ENCODE results near the gene DNAJA3.
A peak's percentile ranks its signal among the peaks of the same experiment; 100 is the strongest.

DNAJA3 gene

DNA sequence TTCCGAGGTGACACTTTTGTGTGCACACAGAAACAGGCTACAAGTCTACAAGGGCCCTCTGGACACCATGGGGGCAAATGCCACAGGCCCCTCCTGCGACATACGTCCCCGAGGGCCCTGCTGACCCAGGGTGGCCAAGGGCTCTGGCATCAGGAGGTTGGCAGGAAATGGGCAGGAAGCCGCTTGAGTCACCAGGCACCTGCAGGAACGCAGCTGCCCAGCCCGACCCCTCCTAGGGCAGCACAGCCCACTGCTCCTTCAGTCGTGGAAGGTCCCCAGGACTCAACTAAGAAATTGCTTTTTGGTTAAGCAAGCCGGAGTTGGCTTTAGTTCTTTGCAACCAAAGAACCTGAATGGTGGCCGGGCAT lies 17.4 kb upstream of the DNAJA3 start:
- no peak for DNase-seq

DNA sequence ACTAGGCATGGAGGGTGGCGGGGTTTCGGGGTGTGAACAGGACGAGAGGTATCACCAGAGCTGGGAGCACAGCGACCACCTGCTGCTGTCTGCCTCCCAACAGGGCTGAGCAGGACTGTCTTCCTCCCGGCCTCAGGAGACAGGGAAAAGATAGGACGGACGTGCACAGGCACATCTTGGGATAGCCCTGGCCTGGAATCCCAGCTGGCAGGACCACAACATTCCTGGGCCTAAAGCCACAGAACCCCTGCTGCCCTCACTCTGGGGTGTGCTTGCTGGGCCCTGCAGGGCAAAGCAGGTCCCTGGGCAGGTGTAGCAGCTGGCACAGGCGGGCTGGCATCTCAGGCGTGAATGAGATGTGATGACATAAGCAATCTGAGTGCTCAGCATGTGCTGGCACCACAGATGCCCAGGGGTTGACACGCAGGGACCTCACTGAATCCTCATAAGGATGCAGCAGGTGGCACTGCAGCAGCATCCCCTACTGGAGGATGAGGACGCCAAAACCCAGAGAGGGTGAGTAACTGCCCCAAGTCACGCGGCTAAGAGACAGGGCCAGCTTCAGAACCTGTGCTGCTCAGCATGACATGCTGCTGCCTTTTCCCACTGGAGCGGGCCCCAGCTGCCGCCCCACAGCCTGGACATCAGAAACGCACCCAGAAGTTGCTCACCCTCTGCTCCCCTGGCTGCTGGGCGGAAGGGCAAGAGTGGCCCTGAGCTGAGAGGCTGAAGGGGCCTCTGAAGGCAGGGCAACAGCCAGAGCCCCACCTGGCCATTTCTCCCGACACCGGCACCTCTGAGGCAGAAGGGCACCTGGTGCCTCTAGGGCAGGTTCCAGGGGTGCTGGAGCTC lies 16.4 kb upstream of the DNAJA3 start:
- no peak for DNase-seq

DNA sequence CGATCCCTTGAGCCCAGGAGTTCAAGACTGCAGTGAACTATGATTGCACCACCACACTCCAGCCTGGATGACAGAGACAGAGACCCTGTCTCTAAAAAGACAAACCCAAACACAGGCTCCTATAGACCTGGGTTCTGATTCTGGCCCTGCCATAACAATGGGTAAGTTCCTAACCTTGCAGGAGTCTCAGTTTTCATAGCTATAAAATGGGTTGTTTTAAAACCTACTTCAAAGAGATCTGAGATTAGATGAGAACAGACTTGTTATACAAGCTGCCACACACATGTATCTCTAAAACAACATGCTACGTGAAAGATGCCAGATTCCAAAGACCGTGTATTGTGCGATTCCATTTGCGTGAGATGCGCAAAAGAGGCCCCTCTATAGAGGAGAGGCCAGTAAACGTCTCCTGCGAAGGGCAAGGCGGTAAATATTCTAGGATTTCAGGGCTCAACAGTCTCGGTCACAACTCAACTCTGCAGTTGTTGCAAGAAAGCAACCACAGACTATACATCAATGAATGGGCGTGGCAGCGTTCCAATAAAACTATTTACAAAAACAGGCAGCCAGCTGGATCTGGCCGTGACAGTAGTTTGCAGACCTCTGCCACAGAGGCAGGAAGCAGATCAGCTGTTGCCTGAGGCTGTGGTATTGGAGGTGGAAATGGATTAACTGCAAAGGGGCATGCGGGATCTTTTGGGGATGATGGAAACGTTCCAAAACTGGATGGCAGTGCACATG lies 15.2 kb upstream of the DNAJA3 start:
- DNase-seq: no peak

DNA sequence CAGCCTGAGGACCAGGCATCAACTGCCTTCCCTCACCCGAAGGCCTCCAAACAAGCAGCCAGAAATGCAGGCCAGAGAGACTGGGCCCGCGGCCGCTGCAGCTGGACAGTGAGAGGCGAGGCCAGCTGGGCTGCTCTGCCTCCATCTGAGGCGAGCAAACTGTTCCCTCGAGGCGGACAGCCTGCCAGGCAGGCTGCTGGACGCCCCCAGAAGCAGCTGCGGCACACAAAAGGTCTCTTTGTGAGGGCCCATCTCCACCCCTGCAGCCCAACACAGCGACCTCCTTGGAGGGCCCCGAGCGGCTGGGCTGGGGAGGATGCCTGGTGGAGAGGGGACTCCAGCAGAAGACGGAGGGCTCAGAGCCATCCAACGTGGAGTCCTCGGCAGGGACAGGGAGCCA lies 14.0 kb upstream of the DNAJA3 start:
- DNase-seq: no peak

DNA sequence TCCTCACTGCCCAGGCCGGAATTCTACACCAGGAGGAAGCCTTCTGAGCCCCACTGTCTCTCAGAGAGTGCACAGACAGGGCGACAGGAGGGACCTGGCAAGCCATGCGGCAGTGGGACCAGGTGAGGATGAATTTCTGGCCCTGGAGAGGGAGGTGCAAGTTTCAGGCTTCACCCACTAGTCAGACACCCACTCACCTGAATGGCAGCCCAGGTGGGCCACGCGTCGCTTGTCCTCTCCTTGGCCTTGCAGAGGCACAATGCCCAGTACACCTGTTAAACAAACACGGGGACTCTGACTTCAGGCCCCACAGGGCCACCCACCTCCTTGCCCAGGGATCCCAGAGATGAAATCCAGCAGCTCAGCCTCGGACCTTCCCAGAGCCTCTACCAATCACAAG lies 13.5 kb upstream of the DNAJA3 start:
- no peak for DNase-seq

DNA sequence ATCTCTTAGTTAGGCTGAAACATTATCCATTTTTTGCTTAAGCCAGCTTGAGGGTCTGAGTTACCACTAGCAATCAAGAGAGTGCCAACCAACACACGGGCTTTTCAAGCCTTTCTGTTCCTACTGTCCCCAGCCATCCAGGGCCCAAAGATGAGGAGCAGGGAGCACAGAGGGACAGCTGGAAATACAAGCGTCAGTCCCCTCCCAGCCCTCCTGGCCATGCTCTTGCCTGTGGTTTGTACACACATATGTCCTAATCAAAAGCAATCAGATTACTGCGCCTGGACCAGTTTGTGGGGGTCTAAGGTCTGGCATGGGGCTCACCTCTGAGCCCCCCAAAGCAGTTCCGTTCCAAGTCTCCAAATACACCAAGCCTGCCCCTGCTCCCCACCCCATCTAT lies 12.8 kb upstream of the DNAJA3 start:
- no peak for DNase-seq

DNA sequence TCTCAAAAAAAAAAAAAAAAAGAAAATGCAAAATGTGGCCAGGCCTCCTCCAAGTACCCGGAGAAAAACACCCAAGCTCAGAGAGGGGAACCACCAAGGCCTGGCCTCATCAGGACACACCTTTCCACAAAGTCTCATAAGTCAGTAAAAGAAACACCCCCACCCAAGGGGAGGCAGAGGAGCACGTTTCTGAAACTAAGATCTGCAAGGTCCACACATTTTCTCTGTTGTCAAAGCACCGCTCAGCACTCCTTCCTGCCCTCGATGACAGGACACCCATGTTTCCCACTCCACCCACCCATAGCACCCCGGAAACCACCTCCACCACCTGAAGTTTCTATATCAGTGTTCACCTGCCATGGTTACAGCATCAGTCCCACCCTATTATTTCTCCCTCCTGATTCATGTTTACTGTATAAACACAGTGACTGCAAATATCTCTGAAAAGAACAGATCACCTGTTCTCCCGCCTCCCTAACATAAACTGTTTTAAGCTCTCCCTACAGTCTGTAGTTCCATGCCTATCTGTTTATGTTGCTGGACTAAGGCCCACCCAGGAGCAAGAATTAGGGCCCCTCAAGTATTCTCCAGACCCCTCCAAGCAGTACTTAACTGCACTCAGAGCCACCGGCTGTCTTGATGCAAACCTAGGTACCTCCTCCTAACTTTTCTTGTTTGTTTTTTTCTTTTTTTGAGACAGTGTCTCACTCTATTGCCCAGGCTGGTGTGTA lies 11.3 kb upstream of the DNAJA3 start:
- DNase-seq: peak; percentile 93

DNA sequence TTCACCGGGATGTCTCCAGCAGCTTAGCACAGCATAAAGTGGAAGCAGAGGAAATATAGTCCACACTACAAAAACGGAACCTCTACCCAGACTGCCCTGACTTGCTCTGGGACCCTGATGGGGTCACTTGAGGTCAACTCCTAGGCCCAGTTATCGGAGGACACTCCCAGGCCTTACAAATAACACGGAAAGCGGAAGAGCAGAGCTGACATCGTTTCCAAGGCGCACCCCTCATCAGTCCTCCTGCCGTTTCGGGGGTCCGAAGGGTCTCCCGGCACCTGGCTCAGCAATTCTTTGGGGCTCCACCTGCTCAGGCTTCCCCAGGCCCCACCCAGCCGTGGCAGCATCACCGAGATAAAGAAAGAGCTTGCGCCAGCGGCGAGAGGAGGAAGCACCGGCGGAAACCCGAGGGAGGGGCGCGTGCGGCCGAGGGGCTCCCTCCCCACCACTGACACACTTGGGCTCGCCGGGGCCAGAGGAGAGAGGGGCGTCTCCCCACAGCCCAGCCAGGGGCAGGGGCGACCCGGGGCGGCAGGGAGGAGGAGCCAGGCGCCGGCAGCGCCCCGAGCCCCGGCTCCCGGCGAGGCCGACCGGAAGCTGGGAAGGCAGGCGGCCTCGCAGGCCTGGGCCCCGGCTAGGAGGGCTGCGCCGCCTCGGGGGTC lies 10.0 kb upstream of the DNAJA3 start:
- peak; percentile 86 for DNase-seq

DNA sequence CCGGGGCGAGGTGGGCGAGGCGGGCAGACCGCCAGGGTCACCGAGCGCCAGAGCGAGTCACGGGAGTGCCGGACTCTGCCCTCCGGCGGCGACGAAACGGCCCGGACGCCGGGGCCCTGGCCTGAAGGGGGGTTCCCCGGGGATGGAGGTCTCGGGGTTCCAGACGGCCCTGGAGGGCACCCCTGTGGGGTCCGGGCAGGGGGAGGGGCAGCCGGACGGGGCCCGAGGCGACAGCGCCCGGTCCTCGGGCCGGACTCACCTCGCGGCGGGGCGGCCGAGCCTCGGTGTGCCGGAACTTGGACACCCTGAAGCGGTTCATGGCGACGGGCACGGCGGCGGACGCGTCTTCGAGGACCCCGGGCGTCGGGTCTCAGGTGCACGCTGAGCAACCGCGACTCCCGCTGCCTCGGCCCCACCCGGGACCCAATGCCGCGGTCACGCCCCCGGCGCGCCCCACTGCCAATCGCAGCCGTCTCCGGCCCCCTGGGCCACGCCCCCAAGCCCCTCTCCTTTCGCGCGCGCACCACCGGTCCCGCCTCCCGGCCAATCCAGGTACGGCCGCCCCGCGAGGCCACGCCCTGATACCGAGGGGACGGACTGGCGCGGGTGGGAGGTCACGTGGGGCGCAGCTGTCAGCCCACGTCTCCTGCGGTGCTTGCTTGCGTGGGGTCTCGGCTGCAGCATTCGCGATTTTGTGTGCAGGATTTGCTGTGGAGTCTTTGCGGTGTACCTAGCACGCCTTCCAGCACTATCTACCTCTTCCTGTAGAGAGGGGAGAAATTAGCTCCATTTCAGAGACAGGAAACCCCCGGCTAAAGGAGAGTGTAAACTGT lies 9.3 kb upstream of the DNAJA3 start, which contains the start of gene CORO7:
CORO7 (minus strand) TSS at position 397 of the 833 bp plus-strand sequence; CDS start at position 319, 78 bp downstream.
- peak; percentile 99 for DNase-seq

DNA sequence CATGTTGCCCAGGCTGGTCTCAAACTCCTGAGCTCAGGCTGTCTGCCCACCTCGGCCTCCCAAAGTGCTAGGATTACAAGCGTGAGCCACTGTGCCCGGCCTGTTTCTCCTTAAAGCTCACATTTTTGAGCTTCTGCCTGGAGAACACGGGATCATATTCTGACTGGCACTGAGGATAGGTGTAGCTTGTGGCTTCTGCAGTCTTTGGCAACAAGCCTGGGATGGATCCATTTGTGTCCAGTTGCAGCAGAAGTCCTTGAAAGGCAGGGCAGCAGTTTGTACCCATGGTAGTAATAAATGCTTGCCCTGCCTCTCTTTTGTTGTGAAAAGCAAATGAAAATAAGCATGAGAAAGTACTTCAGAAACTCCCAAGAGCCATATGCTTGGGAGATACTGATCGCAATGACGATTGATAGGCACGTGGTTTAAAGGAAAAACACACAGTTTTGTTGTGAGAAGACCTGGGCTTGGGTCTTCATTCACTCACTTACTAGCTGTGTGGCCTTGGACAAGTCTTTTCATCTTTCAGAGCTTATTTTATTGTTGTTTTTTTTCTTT lies 6.2 kb upstream of the DNAJA3 start:
- DNase-seq: no peak

DNA sequence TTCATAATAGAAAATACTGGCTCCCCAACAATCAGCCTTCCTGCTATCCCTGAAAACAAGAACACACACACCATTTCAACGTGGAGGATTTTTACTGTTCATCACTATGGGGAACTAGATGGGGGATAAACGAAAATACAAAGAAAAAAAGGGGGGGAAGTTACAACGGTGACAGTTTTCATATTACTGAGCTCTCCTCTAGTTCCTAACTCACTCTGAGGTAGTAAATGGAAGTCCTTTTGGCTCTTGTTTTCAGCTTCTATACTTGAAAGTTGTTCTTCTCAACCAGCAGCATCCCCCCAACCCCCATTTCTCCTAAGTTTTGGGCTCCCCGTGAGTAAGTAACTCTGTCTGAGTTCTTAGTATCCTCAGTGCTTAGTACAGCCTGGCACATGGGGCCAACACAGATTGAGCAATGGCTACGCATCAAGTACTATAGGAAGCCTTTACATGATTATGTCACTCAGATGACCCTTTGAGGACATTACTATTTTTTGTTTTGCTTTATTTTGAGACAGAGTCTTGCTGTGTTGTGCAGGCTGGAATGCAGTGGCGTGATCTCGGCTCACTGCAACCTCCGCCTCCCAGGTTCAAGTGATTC lies 5.1 kb upstream of the DNAJA3 start:
- no peak for DNase-seq

DNA sequence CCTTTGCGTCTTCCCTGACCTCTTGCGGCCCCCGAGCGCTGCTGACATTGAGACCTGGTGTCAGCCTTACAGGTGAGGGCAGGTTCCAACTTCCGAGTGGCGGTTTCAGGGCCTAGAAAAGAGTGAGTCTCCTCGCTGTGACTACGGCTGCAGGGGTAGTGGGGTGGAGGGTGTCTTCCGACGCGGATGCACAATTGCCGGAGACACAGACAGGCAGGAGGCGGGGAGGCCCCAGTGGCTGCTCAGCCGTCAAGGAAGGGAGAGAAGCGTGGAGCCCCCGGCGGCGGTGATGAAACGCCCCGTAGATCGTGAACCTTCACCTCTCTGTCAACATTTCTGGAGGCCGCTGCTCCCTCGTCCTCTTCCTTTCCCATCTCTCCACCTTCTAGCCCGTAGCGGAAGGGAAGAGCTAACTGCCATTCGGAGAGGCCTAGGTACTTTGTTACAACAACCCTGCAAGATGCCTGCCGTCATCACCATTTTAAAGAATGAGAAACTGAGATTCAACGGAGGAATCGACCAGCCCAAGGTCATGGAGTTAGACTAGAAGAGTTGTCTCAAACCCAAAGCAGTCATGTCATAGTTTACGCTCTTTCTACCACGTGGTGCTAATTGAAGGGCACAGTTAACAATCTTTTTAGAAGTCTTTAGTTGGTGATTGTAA lies 485 bp downstream of the DNAJA3 start:
- no peak for DNase-seq

DNA sequence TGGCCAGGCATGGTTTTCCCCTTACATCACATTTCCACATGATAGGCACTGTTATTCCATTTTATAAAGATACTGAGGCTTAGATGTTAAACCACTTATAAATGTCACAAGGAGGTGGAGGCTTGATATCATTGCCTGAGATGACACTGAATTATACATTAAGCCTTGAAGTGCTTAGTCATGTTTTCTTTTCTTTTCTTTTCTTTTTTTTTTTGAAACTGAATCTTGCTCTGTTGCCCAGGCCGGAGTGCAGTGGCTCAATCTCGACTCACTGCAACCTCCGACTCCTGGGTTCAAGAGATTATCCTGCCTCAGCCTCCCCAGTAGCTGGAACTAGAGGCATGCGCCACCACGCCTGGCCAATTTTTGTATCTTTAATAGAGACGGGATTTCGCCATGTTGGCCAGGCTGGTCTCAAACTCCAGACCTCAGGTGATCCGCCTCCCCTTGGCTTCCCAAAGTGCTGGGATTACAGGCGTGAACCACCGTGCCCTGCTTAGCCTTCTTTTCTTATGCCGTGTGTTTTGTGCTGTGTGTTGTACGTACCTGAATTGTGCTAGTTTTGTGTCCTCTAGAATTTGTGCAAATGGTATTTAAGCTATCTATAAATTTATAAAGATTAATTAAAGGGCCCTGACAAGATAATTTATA lies 1.2 kb downstream of the DNAJA3 start:
- no peak for DNase-seq

DNA sequence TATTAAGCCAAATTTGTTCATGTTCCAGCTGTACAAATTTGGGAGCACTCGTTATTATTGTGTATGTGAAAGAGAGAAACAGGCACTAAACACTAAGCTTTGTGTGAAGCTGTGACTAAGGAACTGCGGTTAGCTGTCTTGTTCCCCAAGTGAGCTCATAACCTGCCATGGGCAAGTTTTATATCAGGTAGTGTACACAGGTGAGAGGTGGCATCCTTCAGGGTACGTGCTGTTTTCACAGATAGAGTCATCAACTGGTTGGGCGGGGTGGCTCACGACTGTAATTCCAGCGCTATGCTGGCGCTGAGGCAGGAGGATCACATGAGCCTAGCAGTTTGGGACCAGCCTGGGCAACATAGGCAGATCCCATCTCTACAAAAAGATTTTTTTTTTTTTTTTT lies 2.8 kb downstream of the DNAJA3 start:
- DNase-seq: no peak

DNA sequence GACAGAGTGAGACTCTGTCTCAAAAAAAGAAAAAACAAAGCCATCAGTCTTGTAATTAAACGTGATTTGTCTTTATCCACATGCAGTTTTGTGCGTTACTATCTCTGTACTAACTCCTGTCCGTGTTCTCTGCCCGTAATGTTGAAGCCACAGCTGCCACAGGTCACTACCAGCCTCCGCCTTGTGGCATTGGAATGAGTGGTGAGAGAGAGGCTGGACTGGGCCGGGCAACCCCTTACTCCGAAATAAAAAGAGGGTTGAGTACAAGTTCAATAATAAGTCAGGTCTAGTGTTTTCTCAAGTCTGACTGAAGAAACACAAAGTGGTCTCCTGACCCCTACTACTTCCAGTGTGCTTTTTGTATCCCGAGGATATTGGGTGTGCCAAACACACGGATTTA lies 5.4 kb downstream of the DNAJA3 start:
- no peak for DNase-seq

DNA sequence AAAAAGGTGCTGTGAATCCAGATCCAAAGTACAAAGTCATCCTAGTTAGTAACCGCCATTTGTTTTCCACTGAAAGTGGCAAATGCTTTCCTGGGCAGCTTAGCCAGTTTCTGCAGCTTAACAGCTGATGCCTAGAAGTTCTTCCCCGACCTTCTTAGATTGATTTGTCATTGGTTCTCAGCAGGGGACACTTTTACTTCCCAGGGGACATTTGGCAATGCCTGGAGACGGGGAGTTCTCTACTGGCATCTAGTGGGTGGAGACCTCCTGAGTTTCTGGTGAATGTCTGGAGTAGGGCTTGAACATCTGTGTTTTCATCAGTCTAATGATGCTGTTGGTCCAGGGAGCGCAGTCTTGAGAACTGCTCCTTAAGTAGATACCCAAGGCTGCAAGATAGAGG lies 7.6 kb downstream of the DNAJA3 start:
- DNase-seq: no peak

DNA sequence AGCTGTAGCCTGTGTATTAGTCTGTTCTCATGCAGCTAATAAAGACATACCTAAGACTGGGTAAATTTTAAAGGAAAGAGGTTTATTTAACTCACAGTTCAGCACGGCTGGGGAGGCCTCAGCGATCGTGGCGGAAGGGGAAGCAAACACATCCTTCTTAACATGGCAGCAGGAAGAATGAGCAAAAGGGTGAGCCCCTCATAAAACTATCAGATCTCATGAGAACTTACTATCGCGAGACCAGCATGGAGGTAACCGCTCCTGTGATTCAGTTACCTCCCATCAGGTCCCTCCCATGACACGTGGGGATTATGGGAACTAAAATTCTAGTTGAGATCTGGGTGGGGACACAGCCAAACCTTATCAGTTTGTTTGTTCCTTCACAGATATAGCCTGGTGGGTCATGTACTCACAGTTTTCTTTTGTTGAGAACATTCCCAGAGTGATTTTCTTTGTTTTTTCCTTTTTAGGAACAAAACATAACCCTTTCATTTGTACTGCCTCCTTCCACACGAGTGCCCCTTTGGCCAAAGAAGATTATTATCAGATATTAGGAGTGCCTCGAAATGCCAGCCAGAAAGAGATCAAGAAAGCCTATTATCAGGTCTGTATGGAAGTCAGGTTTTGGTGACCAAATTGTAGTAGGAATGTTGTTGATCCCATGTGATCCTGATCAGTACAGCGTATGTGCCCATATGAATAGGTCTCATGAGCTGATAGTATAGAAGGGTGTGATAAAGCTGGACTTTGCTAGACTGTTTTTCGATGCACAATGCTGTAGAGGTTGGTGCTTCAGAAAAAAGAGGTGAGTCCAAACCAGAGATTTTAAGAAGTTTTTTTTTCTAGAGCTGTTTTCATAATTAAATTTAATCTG lies 8.5 kb downstream of the DNAJA3 start:
- DNase-seq: no peak

DNA sequence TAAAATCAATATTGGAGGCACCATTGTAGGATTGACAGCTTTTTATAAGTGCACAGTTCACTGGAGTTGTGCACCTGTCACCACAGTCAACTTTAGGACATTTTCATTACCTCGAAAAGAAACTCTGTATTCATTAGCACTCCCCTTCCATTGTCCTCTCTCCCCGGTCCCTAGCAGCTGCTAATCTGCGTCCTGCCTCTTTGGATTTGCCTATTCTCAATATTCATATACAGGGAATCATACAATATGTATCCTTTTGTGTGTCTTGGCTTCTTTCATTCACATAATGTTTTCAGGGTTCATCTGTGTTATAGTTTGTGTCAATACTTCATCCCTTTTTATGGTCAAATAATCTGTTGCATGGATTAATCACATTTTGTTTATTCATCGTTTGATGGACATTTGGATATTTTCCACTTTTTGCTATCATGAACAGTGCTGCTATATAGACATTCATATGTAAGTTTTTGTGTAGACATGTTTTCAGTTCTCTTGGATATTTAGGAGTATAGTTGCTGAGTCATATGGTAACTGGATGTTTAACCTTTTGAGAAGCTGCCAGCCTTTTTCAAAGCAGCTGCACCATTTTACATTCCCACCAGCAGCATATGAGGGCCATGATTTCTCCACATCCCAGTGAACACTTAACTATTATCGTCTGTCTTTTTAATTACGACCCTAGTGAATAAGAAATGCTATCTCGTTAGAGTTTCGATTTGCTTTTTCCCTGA lies 9.8 kb downstream of the DNAJA3 start:
- no peak for DNase-seq

DNA sequence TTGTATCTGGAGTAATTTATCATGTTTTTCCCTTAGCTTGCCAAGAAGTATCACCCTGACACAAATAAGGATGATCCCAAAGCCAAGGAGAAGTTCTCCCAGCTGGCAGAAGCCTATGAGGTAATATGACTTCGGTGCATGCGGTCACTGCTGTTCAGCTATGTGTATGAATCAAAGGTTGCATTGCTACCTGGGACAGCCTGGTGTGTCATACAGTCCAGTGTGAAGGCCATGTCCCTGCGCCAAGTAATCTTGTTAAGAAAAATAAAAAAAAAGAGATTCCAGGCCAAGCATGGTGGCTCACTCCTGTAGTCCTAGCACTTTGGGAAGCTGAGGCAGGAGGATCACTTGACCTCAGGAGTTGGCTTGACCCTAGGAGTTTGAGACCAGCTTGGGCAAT lies 11.7 kb downstream of the DNAJA3 start:
- DNase-seq: no peak
